HG03045 (cell line): Measurements from ENCODE around the gene KRTDAP.

ENCODE experiments used
- ATAC-seq: cut with Tn5 transposase; IDR thresholded peaks from one replicate; pipeline ENCODE4 v1.9.1; 2021; ENCODE audit warnings: mild to moderate bottlenecking, moderate library complexity; ENCODE audit not compliant: unreplicated experiment

Gene KRTDAP

GRCh38 chr19:35513628-35514281, 23.5 kb upstream of the KRTDAP start, which contains the start of gene DMKN:
DMKN (minus strand) TSS chr19:35513649; CDS start chr19:35513475, 174 bp downstream.
- ATAC-seq = no peak

- no peak for ATAC-seq
These were observed 22.8 kb upstream of the KRTDAP start for GRCh38 chr19:35512831-35513627.

DNA sequence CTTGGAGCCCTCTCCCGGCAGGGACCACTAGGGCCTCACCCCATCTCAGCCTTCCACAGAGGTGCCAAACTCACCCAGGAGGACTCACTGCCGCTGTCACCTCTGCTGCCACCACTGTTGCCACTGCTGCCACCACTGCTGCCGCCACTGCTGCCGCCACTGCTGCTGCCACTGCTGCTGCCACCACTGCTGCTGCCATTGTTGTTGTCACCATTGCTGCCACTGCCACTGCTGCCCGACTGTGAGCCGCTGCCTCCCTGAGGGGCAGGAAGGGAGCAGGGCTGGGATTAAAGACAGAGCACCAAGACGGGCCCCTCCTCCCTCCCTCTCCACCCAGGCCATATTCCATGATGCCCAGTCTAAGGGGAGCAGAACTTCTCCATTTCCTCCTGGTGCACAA, 21.1 kb upstream of the KRTDAP start:
- no peak for ATAC-seq

DNA sequence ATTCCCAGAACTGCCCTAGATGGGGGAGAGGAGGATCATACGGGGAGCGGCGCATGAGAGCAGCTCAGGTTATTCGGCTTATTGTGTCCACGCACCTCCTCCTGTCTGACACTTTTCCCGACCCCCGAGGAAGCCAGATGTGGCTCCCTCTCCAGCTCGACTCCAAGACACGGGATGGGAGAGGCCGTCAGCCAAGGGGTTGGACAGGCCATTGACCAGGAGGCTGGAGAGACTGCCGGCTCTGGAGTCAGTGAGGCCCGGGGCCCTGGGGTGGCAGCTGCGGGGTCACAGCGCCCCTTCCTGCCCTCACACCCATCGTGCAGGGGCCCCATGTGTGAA, 20.3 kb upstream of the KRTDAP start:
- no peak for ATAC-seq

- no peak for ATAC-seq
These were observed 19.8 kb upstream of the KRTDAP start for GRCh38 chr19:35509861-35510625.

DNA sequence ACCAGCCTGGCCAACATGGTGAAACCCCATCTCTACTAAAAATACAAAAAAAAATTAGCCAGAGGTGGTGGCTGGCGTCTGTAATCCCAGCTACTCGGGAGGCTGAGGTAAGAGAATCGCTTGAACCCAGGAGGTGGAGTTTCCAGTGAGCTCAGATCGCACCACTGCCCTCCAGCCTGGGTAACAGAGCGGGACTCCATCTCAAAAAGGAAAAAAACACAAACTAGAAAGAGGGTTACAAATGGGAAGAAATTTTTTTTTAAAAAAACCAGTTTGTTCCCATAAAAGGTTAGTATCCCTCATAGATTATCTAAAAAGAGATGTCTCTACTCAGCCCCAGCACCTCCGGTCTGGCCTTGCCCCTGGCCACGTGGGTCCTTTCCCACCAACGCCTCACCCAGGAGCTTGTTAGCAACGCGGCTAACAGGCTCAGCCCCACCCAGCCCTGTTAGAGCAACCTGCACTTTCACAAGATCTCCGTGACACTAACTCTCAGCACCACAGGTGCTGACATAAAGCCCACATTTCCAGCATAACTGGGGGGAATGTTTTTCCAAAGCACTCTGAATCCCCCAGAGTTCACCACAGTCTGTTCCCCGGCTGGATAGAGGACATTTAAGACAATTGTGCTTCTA, 18.9 kb upstream of the KRTDAP start:
- no peak for ATAC-seq

DNA sequence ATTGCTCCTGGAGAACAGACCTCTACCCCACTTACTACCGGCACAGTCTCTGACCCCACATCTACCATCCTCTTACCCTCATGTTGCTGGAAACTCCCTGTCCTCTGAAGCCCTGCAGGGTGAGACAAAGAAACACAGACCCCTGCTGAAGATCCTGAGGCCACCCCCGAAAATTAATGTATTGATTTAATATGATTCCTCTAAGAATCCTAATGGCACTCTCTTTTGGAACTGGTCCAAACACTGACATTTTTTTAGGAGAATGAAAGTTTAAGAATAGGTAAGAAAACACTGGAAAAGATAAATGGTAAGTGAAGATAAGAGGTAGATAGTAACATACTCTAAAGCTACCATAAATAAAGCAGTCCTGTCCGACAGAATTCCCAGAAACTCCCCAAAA, 17.9 kb upstream of the KRTDAP start:
- no peak for ATAC-seq

DNA sequence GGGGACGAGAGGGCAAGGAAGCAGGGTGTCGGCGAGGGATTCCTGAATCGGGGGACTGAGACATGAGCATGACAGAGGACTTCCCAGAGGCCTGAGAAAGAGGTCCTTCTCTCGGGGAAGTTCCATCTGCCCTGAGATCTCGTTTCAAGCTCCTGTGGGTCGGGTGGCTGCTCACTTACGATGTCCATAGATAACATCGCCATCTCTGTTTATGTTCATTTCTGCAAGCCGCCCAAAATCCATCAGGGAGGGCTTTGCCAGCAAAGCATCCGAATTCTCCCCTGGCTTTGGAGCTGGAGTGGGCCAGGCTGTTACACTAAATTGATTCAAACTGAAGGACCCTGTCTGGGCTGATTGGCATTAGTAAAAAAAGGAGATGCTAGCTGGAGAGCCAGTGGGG, 17.3 kb upstream of the KRTDAP start:
- ATAC-seq = no peak

GRCh38 chr19:35506011-35506410, 15.7 kb upstream of the KRTDAP start:
- ATAC-seq = no peak

- no peak for ATAC-seq
These were observed 12.5 kb upstream of the KRTDAP start for GRCh38 chr19:35502751-35503150.

GRCh38 chr19:35501684-35502083, 11.4 kb upstream of the KRTDAP start:
- ATAC-seq = no peak

DNA sequence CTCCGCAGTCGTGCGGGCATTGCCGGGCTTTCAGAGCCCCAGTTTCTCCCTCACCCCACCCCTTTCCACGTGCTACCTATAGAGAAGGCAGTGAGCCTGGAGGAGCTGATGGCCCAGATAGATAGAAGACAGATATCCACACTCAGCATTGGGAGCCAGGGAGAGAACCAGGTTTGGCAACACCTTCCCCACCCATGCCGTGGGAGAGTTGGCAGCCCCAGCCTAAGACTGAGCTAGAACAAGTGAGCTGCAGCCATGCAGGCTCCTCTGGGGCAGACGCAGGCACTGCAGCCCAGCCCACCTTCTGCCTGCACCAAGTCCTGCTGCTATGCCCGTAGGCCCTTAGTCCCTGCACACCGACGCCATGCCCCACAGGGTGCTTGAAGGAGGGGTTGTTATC, 10.3 kb upstream of the KRTDAP start:
- no peak for ATAC-seq

DNA sequence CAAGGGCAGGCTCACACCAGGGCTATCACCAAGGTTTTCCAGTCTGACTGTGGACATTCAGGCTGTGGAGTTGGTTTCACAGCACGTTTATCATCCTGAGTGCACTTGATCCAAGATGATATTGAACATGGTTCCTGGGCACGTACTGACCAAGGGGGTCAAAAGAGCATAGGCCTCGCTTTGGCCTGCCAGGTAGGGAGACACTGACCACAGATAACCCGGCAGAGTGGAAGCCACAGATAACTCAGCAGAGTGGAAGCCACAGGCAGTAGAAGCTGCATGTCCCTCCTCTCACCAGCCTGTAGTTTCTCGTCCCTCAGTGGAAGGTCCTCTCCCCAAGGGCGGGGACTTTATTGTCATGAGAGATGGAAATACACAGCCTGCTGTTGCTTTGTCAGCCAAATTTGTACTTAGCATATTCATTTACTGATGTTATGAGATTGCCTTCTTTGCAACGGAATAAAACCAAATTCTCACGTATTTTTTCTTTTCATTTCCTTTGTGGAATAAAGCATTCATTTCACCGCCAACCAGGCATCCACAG, 8.8 kb upstream of the KRTDAP start:
- no peak for ATAC-seq

GRCh38 chr19:35498220-35498619, 8.0 kb upstream of the KRTDAP start:
- no peak for ATAC-seq

- ATAC-seq = no peak
These were observed 7.1 kb upstream of the KRTDAP start for GRCh38 chr19:35497406-35497805.

- no peak for ATAC-seq
These were observed 5.1 kb upstream of the KRTDAP start for GRCh38 chr19:35495107-35496064.

- ATAC-seq = no peak
These were observed 3.7 kb upstream of the KRTDAP start for GRCh38 chr19:35493971-35494370.

GRCh38 chr19:35491836-35492360, 1.6 kb upstream of the KRTDAP start:
- ATAC-seq = no peak

- ATAC-seq = no peak
These were observed 1.6 kb downstream of the KRTDAP start for GRCh38 chr19:35488677-35489076.
